GM21717 (cell line): Measurements from ENCODE around the gene GNE.
"Not testable (repeated sequence)": the region's sequence is repeated elsewhere in the genome, so short reads cannot be mapped to it uniquely, and the experiment has no call there.

ENCODE experiments used
- ATAC-seq: cut with Tn5 transposase; IDR thresholded peaks from one replicate; pipeline ENCODE4 v1.9.1; 2021; ENCODE audit warnings: mild to moderate bottlenecking, moderate library complexity; ENCODE audit not compliant: unreplicated experiment

GNE gene, protein sequence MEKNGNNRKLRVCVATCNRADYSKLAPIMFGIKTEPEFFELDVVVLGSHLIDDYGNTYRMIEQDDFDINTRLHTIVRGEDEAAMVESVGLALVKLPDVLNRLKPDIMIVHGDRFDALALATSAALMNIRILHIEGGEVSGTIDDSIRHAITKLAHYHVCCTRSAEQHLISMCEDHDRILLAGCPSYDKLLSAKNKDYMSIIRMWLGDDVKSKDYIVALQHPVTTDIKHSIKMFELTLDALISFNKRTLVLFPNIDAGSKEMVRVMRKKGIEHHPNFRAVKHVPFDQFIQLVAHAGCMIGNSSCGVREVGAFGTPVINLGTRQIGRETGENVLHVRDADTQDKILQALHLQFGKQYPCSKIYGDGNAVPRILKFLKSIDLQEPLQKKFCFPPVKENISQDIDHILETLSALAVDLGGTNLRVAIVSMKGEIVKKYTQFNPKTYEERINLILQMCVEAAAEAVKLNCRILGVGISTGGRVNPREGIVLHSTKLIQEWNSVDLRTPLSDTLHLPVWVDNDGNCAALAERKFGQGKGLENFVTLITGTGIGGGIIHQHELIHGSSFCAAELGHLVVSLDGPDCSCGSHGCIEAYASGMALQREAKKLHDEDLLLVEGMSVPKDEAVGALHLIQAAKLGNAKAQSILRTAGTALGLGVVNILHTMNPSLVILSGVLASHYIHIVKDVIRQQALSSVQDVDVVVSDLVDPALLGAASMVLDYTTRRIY

DNA sequence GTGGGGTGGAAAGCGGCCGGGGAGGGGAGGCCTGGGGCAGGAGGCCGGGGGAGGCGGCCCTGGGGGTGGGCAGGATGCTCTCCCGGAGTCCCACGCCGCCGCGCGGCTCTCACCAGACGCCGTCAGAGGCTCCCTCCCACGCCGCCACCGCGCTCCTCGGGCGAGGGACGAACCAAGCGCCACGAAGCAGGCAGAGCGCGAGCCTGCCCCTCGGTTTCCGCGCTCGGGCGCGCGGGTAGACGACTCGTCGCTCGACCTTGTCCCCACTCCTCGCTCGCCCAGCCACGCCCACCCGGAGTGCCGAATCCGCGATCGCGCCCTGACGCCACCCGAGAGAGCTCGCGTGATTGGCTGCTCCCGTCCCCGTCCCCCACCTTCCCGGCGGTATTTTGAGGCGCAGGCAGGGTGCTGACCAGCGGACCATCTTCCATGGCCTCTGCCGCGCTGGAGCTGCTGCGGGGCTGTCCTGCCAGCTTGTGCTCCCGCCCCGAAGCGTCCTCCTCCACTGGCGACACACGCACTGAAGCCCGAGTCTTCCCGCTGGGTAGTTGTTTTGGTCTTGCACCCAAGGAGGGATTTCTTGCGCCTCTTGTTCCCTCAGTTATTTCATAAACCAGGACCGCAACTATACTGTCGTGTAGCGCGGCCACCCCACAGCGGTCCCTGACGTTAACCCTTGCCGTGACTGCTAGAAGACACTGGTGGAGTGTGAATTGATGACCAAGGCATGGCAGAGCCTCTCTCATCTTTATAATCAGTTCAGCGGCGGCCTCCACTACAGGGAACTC lies at the start of gene GNE:
GNE (minus strand) TSS at position 241 of the 788 bp plus-strand sequence. CDS start 9,093 bp downstream, outside the sequence.
- ATAC-seq, result peak; percentile 90

DNA sequence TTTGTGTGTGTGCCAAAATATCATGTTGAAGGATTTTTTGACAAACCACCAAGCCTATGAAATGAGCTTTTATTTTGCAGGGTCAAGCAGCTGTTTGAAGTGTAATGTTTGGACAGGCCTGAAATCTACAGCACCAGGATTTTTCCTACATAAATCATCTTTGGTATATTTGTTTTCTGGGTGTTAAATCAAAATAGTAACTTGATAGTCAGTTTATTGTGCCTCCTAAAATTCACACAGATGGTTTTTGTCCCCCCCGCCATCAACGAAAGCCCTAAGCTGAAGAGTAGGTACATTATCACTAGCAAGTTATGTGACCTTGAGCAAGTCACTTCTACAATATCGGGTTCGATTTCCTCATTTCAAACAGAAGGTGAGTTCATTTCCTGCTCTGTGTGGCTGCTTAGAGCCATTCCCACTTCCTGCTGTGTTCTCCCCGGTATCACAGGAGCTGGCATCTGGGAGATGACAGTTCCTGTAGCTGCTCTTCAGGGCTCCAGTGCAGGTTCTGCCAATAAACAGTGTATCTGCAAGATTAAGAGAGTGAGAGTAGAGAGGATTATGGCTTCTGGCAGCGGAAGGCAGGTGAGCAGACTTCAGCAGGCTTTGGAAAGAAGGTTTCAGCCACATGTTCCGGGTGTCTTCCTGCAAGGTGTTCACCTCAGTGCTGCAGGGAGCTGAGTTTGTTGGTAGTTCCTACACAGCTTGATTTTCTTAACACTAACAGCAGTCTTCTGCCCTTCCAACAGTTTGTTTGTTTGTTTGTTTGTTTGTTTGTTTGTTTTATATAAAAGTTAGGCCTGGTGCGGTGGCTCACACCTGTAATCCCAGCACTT lies 48.4 kb upstream of the GNE start:
- no peak for ATAC-seq

DNA sequence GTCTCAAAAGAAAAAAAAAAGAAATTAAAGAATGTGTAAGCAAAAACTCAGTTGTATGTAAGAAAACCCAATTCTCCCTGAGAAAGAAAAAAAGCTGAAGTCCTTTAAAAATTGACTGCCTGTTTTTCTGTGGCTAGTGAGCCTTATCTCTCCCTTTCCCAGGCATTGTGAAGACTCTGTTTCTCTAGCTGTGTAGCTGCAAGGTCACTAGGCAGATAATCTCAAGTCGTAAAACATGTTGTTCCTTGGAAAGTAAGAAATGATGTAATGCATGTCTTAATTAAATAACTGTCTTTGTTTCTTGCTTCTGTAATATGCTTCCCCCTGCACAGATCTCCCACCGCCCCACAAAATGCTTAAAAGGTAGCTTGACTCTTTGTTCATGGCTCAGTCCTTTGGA lies 46.1 kb upstream of the GNE start:
- not testable (repeated sequence) for ATAC-seq

DNA sequence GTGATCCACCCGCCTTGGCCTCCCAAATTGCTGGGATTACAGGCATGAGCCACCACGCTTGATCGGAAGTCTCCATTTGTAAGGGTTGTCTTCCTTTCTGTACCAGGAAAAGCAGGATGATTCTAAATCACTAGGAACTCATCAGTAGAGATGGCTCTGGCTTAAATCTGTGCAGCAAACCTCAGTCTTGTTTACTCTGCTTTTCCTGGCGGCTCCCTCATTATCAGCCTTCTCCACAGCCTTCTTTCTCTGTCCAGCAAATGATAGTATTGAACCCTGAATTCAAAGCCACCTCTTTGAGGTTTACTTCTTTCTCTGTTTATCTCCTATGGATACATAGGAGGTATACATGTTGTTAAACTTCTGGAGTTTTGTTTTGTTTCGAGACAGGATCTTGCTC lies 43.0 kb upstream of the GNE start:
- no peak for ATAC-seq

DNA sequence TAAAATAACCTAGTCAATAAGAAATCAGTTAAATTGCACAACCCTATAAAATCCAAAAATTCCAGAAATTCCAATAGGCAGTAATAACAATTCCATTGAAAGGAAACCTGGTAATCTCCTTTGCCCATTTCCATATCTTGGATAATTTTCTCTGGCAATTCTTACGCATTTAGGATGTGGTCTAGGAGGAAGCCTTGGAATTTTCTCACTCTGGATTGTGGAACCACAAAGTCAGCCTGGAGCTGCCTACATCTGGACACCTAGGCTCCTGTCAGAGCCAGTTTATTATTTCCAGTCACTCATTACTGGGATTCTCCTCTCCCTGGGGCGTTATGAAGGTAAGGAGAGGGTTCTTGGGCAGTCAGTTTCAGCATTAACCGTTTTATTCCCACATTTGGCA lies 40.3 kb upstream of the GNE start:
- no peak for ATAC-seq

DNA sequence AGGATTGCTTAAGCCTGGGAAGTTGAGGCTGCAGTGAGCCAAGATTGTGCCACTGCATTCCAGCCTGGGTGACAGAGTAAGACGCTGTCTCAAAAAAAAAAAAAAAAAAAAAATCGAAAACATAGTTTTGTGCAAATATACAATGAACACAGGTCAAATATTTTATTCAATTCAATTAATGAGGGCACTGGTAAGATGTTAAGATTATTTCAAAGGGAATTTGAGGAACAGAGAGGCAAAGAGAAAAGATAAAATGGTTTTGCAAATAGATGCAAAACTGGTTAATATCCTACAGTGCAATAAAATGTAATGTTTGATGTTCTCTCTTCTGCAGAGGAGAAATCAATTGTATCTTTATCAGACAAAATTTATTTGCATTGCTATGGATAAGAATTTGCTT lies 39.5 kb upstream of the GNE start:
- no peak for ATAC-seq

DNA sequence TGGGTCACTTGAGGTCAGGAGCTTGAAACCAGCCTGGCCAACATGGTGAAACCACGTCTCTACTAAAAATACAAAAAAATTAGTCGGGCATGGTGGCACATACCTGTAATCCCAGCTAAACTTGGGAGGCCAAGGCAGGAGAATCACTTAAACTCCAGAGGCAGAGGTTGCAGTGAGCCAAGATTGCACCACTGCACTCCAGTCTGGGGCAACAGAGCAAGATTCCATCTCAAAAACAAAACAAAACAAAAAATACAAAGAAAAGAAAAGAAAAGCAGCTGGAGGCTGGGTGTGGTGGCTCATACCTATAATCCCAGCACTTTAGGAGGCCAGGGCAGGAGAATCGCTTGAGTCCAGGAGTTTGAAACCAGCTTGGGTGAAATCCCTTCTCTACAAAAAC lies 36.7 kb upstream of the GNE start:
- not testable (repeated sequence) for ATAC-seq

DNA sequence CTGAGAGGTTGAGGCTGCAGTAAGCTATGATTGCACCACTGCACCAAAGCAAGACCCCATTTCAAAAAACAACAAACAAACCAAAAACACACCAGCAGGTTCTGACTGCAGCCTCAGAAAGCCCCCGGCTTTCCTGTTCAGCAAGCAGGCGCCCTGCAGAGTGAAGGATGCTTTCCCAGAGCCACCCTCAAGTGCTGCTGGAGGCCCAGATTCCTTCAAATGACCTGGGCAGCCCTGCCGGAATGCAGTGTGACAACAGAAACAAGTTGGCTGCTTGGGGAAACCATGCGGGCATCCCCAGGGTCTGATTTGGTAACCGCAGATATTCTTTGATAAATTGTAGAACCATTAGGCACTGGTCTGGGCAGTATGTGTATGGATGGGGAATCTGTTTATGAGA lies 35.7 kb upstream of the GNE start:
- no peak for ATAC-seq

DNA sequence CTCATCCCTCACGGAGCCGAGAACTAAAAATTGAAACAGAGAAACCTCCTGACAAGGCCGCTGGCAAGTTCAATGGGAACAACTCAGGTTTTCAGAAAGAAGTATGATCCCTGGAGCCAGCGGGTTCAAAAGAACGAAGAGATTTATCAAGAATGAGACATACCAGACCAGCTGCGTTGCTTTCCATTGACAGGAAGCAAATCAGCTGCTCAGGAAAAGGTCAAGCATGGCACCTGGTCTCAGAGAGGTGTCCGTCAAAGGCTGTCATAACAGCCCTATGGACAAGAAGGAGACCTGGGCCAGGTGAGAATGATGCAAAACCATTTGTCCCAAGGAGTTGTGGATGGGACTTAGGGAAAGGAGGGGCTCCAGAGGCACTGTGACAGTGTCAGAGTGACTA lies 34.9 kb upstream of the GNE start:
- no peak for ATAC-seq

DNA sequence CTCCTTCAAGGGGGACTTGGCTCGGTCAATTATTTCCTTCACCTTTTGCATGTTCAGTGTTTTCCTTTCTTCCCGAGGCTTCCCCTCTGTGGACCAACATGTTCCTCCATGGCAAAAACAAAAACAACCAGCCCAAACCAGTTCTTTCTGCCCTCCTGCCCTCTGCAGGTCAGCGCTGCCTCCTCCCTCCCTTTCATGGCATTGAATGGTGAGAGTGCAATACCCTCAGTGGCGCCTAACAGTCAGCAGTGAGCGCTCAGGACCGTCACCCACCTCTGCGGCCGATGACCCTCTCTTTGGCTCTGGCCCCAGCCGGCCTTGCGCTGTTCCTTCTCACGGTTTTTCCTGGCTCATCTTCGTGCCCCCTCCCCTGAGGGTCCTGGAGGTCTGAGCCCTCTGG lies 34.4 kb upstream of the GNE start:
- ATAC-seq, result no peak

DNA sequence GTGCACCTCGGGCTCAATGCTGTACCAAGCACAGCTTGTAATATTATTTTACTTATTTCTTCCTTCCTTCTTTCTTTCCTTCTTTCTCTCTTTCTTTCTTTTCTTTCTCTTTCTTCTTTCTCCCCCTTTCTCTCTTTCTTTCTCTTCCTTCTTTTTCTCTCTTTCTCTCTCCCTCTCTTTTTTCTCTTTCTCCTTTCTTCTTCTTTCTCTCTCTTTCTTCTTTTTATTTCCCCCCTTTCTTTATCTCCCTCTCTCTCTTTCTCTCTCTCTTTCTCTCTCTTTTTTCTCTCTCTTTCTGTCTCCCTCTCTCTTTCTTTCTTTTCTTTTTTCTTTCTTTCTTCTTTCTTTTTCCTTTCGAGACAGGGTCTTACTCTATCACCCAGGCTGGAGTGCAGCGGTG lies 32.7 kb upstream of the GNE start:
- ATAC-seq, result no peak

DNA sequence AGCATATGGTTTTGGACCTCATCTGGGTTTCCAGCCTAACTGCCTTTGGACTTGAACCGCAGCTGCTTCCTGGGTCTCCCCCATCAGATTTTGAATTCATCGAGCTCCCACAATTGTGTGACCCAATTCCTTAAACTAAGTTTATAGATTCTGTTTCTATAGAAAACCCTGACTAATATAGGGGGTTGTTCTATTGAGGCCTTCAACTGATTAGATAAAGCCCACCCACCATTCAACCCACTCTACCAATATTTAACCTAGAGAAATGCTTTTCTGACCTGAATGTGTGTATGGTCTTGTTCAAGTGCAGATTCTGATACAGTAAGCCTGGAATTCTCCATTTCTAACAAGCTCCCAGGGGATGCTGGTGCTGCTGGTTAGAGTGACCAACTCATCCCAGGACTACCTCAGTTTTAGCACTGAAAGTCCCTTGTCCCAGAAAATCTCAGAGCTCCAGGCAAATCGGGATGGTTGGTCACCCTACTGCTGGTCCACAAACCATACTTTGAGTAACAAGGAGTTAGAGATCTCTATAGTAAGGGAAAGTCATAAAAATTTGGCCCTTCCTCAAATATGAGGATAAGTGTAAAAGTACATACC lies 31.7 kb upstream of the GNE start:
- ATAC-seq, result no peak

DNA sequence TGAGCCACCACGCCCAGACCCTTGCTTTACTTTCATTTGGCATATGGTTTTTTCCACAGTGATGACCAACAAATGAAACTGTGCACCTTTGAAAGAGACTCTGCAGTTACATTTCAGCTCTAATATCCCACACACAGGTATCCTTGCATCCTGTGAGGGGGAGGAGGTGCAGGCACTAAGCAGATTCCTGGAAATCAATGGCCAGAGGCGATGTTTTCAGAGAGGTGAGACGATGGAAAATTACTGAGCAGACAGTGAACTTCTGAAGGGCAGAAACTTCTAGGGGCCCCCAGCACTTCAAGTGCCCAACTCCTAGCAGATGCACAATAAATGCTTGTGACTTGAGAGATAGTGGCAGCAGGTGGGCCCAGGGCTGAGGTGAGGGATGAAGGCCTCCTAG lies 29.8 kb upstream of the GNE start:
- no peak for ATAC-seq

DNA sequence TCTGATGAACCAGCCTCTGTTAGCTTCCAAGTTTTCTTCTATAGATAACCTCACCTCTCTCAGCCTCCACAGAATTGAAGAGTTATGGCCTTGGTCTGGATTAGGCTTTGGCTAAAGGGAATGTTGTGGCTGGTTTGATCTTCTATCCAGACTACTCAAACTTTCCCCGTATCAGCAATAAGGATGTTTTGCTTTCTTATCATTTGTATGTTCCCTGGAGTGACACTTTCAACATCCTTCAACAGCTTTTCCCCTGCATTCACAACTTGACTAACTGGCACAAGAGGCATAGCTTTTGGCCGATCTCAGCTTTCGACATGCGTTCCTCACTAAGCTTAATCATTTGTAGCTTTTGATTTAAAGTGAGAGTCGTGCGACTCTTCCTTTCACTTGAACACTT lies 28.1 kb upstream of the GNE start:
- ATAC-seq, result no peak

DNA sequence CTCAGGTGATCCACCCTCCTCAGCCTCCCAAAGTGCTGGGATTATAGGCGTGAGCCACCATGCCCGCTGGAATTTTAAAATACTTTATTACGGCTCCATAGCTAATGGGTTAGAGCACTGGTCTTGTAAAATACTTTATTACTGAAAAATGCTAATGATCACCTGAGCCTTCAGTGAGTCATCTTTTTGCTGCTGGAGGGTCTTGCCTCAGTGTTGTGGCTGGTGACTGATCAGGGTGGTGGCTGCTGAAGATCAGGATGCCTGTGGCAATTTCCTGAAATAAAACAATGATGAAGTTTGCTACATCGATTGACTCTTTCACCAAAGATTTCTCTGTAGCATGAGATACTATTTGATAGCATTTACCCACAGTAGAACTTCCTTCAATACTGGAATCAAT lies 26.0 kb upstream of the GNE start:
- no peak for ATAC-seq

DNA sequence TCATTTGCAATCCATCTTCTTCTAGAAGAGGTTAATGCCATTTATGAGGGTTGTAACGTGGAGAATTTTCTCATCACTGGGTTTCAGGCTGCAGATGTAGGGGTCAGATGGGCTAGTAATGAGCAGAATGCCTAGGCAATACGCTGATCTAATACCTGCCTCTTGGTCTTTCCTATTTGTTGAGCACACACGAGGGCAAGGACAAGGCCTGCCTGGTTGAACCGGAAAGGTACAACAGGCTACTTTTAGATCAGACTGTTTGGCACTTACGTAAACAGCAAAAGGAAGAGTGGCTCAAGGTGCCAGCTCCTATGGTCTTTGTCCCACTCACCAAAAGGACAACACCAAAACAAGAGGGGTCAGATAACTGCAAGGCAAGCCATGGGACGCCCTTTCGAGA lies 24.0 kb upstream of the GNE start:
- ATAC-seq, result no peak

DNA sequence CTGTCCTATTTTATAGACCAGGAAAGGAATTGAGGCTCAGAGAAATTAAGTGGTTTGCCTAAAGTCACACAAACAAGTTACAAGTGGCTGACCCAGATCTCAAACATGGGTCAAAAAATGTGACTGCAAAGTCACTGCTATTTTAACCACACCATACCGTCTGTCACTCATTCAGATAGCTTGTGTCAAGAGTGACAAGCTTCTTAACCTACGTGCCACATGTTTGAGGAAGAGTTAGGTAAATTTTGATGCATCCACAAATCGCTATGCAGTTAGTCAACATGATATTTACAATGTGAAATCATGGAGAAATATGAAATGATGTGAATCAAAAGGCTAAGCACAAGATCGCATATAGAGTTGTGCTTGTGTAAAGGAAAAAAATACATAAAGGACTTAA lies 22.7 kb upstream of the GNE start:
- no peak for ATAC-seq

DNA sequence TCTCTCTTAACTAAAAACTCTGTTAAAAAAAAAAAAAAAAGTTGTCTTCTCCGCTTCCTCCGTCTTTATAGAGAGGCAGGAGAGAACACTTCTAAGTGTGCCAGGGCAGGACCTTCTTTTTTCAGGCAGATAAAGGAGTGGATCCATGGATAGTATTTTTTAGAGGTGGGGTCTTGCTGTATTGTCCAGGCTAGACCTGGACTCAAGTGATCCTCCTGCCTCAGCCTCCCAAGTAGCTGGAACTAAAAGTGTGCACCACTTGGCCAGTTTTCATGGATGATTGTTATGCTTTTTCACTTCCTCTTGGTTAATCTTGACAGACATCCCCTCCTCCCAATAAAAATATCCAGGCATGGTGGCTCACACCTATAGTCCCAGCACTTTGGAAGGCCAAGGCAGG lies 20.0 kb upstream of the GNE start:
- ATAC-seq, result no peak

DNA sequence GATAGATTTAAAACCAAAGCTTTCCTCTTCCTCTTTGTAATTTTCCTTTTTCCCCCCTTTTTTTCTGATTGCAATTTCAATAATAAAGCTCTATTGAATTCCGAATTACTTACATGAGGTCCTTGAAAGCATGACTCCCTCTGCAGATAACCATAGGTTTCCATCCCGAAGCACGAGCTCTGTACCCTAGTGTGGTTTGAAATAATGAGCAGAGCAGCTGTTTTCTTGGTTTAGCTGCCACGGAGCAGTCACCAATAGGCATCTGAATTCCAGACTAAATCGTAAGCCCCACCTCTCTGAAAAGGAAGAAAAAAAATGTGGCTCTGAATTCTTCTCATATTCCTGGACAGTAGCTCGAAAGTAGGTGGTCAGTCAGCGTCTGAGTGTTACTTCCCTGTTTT lies 18.5 kb upstream of the GNE start:
- ATAC-seq, result no peak

DNA sequence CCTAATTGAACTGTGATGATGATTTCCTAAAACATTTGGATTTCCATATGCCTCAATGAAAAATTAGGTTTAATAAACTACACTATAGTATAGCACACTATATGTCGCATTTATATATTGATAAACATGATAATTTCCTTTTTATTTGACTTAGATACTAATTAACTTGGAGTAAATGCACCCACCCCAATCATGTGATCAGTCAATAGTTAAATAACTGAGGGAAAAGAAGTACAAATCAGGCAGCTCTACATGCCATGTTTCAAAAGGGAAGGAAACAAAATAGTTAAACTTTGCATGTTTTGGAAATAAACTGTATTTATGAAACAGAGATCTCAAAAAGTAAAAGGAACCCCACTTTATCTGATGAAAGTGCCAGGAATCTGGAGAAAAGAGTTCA lies 18.0 kb upstream of the GNE start:
- no peak for ATAC-seq
